ENCODE data around the gene AATK.
"Not testable (repeated sequence)": the region's sequence is repeated elsewhere in the genome, so short reads cannot be mapped to it uniquely, and the experiment has no call there.

The AATK gene

GRCh38 chr17:81084680-81085419 is 81.2 kb downstream of the AATK start:
- H3K9me3 ChIP-seq (ENCODE audit: control insufficient read depth, insufficient read depth, low read length): no peaks in the 10 kb centered on the region
- H3K36me3 ChIP-seq (ENCODE audit: control insufficient read depth, insufficient read depth, low read length): peaks cover 37% of the 10 kb centered on the region
- no peaks in the 10 kb centered on the region for H3K27me3 ChIP-seq (ENCODE audit: control insufficient read depth, insufficient read depth, low read length)
- no peak overlapping the region for H3K4me3 ChIP-seq (ENCODE audit: low read depth, low read length)
- H3K4me1 ChIP-seq (ENCODE audit: control insufficient read depth, insufficient read depth, low read length): no peaks in the 10 kb centered on the region
- H3K9ac ChIP-seq (ENCODE audit: low read depth, low read length): no peak overlapping the region

- Histone ChIP-seq H3K27me3 (ENCODE audit: control insufficient read depth, insufficient read depth, low read length) (no peaks in the 10 kb centered on the region), H3K4me3 (ENCODE audit: low read depth, low read length) (no peak overlapping the region), H3K9me3 (ENCODE audit: control insufficient read depth, insufficient read depth, low read length) (no peaks in the 10 kb centered on the region), H3K4me1 (ENCODE audit: control insufficient read depth, insufficient read depth, low read length) (no peaks in the 10 kb centered on the region), H3K36me3 (ENCODE audit: control insufficient read depth, insufficient read depth, low read length) (peaks cover 29% of the 10 kb centered on the region), H3K9ac (ENCODE audit: low read depth, low read length) (no peak overlapping the region)
Measured at GRCh38 chr17:81083125-81083765, 82.8 kb downstream of the AATK start.

- Histone ChIP-seq H3K4me3 (ENCODE audit: low read depth, low read length) (no peak overlapping the region), H3K36me3 (ENCODE audit: control insufficient read depth, insufficient read depth, low read length) (peaks cover 29% of the 10 kb centered on the region), H3K27me3 (ENCODE audit: control insufficient read depth, insufficient read depth, low read length) (no peaks in the 10 kb centered on the region), H3K9ac (ENCODE audit: low read depth, low read length) (no peak overlapping the region), H3K4me1 (ENCODE audit: control insufficient read depth, insufficient read depth, low read length) (no peaks in the 10 kb centered on the region), H3K9me3 (ENCODE audit: control insufficient read depth, insufficient read depth, low read length) (no peaks in the 10 kb centered on the region)
Measured at GRCh38 chr17:81082177-81083073, 83.6 kb downstream of the AATK start.

- no peaks in the 10 kb centered on the region for H3K9me3 ChIP-seq (ENCODE audit: control insufficient read depth, insufficient read depth, low read length)
- peaks cover 25% of the 10 kb centered on the region for H3K36me3 ChIP-seq (ENCODE audit: control insufficient read depth, insufficient read depth, low read length)
- H3K4me3 ChIP-seq (ENCODE audit: low read depth, low read length): no peak overlapping the region
- no peaks in the 10 kb centered on the region for H3K27me3 ChIP-seq (ENCODE audit: control insufficient read depth, insufficient read depth, low read length)
- no peaks in the 10 kb centered on the region for H3K4me1 ChIP-seq (ENCODE audit: control insufficient read depth, insufficient read depth, low read length)
- no peak overlapping the region for H3K9ac ChIP-seq (ENCODE audit: low read depth, low read length)
Measured at GRCh38 chr17:81081222-81082176, 84.5 kb downstream of the AATK start.

- H3K27me3 ChIP-seq (ENCODE audit: control insufficient read depth, insufficient read depth, low read length): no peaks in the 10 kb centered on the region
- peaks cover 18% of the 10 kb centered on the region for H3K36me3 ChIP-seq (ENCODE audit: control insufficient read depth, insufficient read depth, low read length)
- no peaks in the 10 kb centered on the region for H3K9me3 ChIP-seq (ENCODE audit: control insufficient read depth, insufficient read depth, low read length)
- no peak overlapping the region for H3K9ac ChIP-seq (ENCODE audit: low read depth, low read length)
- H3K4me3 ChIP-seq (ENCODE audit: low read depth, low read length): no peak overlapping the region
- H3K4me1 ChIP-seq (ENCODE audit: control insufficient read depth, insufficient read depth, low read length): no peaks in the 10 kb centered on the region
Measured at GRCh38 chr17:81080019-81080418, 86.0 kb downstream of the AATK start.

- H3K9me3 ChIP-seq (ENCODE audit: control insufficient read depth, insufficient read depth, low read length); H3K27me3 ChIP-seq (ENCODE audit: control insufficient read depth, insufficient read depth, low read length); H3K9ac ChIP-seq (ENCODE audit: low read depth, low read length); H3K4me3 ChIP-seq (ENCODE audit: low read depth, low read length); H3K4me1 ChIP-seq (ENCODE audit: control insufficient read depth, insufficient read depth, low read length): not testable (repeated sequence)
- peaks cover 14% of the 10 kb centered on the region for H3K36me3 ChIP-seq (ENCODE audit: control insufficient read depth, insufficient read depth, low read length)
Measured at GRCh38 chr17:81078026-81078913, 87.8 kb downstream of the AATK start.

- H3K9ac ChIP-seq (ENCODE audit: low read depth, low read length): no peak overlapping the region
- no peak overlapping the region for H3K4me3 ChIP-seq (ENCODE audit: low read depth, low read length)
- no peaks in the 10 kb centered on the region for H3K9me3 ChIP-seq (ENCODE audit: control insufficient read depth, insufficient read depth, low read length)
- H3K27me3 ChIP-seq (ENCODE audit: control insufficient read depth, insufficient read depth, low read length): no peaks in the 10 kb centered on the region
- H3K36me3 ChIP-seq (ENCODE audit: control insufficient read depth, insufficient read depth, low read length): peaks cover 9% of the 10 kb centered on the region
- no peaks in the 10 kb centered on the region for H3K4me1 ChIP-seq (ENCODE audit: control insufficient read depth, insufficient read depth, low read length)
Measured at GRCh38 chr17:81076141-81076679, 89.8 kb downstream of the AATK start.

GRCh38 chr17:81075307-81075706 is 90.7 kb downstream of the AATK start:
- Histone ChIP-seq H3K9me3 (ENCODE audit: control insufficient read depth, insufficient read depth, low read length) (no peaks in the 10 kb centered on the region), H3K9ac (ENCODE audit: low read depth, low read length) (no peak overlapping the region), H3K36me3 (ENCODE audit: control insufficient read depth, insufficient read depth, low read length) (peaks cover 9% of the 10 kb centered on the region)

GRCh38 chr17:81074875-81075274 is 91.1 kb downstream of the AATK start:
- Histone ChIP-seq H3K9me3 (ENCODE audit: control insufficient read depth, insufficient read depth, low read length) (no peaks in the 10 kb centered on the region), H3K4me3 (ENCODE audit: low read depth, low read length) (no peak overlapping the region), H3K27me3 (ENCODE audit: control insufficient read depth, insufficient read depth, low read length) (no peaks in the 10 kb centered on the region), H3K9ac (ENCODE audit: low read depth, low read length) (no peak overlapping the region), H3K36me3 (ENCODE audit: control insufficient read depth, insufficient read depth, low read length) (peaks cover 9% of the 10 kb centered on the region), H3K4me1 (ENCODE audit: control insufficient read depth, insufficient read depth, low read length) (no peaks in the 10 kb centered on the region)

More at GRCh38 chr17:81075307-81075706, 90.7 kb downstream of the AATK start:
- Histone ChIP-seq H3K27me3 (ENCODE audit: control insufficient read depth, insufficient read depth, low read length) (no peaks in the 10 kb centered on the region), H3K4me3 (ENCODE audit: low read depth, low read length) (no peak overlapping the region), H3K4me1 (ENCODE audit: control insufficient read depth, insufficient read depth, low read length) (no peaks in the 10 kb centered on the region)

All from iPS-15b (cell line).